NCI-H1694 treated with DMSO at 0.1 percent for 48 hours (cell line): ENCODE measurements around the gene KIF3B.
A peak's percentile ranks its signal among the peaks of the same experiment; 100 is the strongest.
"Not testable (repeated sequence)": the region's sequence is repeated elsewhere in the genome, so short reads cannot be mapped to it uniquely, and the experiment has no call there.

Source experiments
- DNase-seq: peaks from one replicate; lab custom pipeline; 2025; lab: John Stamatoyannopoulos, UW

The KIF3B gene

GRCh38 chr20:32296412-32296811, 19.0 kb downstream of the KIF3B start:
- DNase-seq = no peak

DNA sequence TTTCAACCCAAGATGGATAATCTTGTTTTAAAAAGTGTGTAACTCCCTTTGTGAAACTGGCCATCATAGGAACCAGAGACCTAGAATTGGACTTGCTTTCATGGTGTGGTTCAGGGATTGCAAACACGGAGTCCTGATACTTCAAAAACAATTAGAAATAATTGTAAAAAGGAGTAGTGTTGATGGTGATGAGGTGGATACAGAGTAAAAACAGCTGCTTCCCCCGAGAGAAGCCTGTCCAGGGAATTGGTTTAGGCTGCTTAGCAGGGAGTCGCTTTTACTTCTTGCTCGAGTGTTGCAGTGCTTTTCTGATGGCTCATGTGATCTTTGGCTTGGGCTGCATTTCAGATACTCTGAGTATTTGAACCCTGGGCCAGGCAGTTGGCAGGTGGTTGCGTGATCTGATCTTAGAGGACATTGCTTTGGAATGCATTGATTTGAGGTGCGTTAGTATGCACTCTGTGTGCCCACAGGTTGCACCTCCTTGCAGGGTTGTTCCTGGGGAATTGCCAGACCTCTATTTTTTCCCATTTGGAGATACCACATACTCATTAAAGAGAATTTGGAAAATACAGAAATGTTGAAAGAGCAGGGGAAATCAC, 19.5 kb downstream of the KIF3B start:
- no peak for DNase-seq

DNA sequence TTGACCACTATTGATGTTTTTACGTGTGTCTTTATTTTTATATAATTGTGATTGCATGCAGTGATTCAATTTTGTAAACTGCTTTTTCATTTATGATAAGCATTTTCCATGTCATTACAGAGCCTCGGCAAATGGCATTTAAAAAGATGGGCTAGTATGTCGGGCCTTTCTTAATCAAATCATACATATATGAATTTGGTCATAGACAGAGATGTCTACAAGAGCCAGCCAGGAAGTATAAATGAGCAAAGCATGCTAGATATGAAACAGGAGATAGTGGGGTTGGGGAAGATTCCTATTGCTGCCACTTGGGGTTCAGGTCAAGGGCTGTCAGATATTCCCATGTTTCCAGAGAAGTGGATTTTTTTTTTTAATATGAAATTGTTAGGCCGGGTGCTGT, 20.0 kb downstream of the KIF3B start:
- no peak for DNase-seq

DNA sequence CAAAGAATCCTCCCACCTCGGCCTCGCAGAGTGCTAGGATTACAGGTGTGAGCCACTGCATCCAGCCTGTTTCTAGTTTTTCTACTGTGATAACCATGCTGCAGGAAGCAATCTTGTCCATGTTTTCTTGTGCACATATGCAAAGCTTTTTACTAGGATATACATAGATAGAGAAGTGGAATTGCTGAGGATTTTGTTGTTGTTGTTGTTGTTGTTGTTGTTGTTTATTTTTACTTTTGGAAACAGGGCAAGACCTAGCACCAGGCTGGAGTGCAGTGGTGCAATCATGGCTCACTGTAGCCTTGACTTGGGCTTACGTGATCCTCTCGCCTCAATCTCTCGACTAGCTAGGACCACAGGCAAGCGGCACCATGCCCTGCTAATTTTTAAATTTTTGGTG, 23.2 kb downstream of the KIF3B start:
- DNase-seq = no peak

DNA sequence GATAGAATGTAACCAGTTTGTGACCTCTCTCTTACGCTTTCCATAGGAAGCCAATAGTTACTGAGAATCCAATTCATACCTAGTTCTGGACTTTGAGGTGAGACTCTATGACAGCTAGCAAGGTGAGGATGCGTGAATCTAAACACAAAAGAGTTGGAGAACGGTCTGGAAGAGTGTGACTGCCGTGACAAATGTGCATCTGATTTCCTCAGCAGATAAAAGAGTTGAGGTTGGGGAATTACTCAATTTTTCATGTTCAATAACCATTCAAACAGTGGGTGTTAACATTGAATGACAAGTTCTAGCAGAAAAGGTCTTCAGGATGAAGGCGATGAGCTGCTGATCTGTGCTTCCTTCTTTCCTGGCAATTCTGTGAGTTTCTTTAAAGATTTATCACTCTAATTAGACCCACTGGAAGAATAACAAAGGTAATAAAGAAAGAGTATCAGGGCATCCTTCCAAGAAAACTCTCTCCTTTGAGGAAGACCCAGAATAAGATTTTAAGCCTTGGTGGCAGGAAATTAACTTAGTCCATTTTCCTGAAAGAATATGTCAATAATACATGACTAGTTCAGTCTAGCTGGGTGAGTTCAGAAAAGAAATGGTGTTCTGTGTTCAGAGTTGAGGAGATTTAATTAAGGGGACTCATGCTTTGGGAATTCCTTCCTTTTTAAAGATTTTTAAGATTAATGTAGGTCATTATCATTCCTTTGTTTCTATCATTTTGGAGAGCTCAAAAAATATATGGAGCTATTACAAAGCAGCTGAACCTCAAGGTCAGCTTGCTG, 24.5 kb downstream of the KIF3B start:
- DNase-seq = no peak

GRCh38 chr20:32302507-32302872, 25.0 kb downstream of the KIF3B start:
- DNase-seq = no peak

DNA sequence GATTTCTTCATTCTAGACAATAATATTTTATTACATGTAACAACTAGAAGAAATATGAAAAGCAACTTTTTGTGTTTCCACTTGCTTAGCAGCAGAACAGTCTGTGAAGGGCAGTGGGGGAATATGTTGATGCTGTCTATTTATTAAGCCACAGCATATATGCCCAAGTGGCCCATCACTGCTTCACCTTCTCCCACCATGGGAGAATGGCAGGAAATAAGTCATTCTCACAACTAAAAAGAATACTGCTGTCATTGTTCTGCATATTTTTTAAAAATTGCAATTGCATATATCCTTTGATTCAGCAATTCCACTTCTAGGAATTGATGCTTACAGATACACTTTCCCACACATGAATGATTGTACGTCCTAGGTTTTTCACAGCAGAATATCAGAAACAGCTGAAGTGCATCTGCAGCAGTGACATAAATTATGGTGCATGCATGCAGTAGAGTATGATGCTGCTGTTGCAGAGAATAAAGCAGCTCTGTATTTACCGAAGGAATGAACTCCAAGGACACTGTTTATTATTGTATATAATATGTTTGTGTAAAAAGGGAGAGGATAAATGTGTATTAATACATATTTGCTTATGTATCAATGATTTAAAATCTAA, 26.8 kb downstream of the KIF3B start:
- no peak for DNase-seq

- DNase-seq = no peak
Observed at GRCh38 chr20:32312718-32313424, 35.4 kb downstream of the KIF3B start.

GRCh38 chr20:32314768-32315167, 37.3 kb downstream of the KIF3B start:
- DNase-seq = no peak

DNA sequence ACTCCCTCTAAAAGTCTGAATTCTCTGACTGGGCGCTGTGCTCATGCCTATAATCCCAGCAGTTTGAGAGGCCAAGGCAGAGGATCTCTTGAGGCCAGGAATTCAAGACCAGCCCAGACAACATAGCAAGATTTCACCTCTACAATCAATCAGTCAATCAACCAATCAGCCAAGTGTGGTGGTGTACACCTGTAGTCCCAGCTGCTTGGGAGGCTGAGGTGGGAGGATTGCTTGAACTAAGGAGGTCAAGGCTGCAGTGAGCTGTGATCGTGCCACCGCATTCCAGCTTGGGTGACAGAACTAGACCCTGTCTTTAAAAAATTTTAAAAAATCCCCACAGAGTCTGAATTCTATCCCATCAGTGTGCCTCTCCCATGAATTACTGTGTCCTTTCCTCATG, 37.9 kb downstream of the KIF3B start:
- DNase-seq = no peak

DNA sequence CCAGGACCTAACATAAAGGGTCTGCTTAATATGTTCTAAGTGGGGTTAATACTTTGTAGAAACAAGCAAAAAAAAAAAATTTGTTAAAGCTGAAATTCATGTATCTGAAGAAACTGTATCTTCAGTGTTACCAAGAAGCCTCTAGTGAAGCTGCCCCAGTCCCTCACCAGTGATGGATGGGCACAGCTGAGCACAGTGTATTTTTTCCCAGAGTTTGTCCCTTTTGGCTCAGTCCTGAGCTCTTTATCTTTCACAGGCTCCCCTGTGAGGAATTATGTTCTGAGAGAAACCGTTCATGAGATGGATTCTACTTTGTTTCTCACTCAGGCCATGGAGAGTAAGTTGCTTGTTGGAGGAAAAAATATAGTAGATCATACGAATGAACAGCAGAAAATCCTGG, 38.4 kb downstream of the KIF3B start:
- DNase-seq = peak; percentile 82

GRCh38 chr20:32316667-32317066, 39.2 kb downstream of the KIF3B start:
- no peak for DNase-seq

DNA sequence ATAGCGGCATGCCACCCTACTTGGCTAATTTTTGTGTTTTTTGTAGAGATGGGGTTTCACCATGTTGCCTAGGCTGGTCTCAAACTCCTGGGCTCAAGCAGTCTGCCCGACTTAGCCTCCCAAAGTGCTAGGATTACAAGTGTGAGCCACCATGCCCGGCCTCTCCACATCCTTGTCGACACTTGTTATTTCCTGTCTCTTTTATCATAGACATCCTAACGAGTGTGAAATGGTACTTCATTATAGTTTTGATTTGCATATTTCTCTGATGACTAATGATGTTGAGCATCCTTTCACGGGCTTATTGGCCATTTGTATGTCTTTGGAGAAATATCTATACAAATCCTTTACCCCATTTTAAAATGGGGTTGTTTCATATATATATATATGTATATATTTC, 41.6 kb downstream of the KIF3B start:
- no peak for DNase-seq

DNA sequence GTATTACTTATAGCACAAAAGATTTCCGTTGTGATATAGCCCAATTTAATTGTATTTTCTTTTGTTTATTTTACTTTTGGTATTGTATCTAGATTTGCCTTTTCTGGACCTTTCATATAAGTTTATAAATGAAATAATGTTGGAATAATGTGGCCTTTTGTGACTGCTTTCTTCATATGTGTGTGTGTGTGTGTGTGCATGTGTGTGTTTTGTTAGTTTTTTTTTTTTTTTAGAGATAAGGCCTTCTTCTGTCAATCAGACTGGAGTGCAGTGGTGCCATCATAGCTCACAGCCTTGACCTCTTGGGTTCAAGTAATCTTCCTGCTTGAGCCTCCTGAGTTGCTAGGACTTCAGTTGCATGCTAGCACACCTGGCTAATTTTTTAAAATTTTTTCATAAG, 42.9 kb downstream of the KIF3B start:
- no peak for DNase-seq

DNA sequence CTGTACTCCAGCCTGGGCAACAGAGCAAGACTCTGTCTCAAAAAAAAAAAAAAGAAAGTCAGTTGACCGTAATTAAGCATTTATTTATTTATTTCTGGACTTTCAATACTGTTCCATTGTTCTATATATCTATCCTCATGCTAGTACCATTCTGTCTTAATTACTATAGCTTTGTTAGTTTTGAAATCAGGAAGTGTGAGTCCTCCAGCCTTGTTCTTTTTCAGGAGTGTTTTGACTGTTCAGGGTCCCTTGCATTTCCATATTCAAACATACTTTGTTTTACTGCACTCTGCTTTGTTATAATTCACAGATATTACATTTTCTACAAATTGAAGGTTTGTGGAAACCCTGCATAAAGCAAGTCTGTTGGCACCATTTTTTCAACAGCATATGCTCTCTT, 43.9 kb downstream of the KIF3B start:
- no peak for DNase-seq

DNA sequence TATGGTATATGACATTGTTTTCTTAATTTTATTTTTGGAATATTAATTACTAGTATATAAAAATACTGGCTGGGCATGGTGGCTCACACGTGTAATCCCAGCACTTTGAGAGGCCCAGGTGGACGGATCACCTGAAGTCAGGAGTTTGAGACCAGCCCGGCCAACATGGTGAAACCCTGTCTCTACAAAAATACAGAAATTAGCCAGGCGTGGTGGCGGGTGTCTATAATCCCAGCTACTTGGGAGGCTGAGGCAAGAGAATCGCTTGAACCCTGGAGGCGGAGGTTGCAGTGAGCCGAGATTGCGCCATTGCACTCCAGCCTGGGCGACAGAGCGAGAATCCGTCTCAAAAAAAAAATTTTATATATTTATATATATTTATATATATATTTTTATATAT, 44.8 kb downstream of the KIF3B start:
- not testable (repeated sequence) for DNase-seq

GRCh38 chr20:32323761-32324160, 46.3 kb downstream of the KIF3B start:
- not testable (repeated sequence) for DNase-seq

DNA sequence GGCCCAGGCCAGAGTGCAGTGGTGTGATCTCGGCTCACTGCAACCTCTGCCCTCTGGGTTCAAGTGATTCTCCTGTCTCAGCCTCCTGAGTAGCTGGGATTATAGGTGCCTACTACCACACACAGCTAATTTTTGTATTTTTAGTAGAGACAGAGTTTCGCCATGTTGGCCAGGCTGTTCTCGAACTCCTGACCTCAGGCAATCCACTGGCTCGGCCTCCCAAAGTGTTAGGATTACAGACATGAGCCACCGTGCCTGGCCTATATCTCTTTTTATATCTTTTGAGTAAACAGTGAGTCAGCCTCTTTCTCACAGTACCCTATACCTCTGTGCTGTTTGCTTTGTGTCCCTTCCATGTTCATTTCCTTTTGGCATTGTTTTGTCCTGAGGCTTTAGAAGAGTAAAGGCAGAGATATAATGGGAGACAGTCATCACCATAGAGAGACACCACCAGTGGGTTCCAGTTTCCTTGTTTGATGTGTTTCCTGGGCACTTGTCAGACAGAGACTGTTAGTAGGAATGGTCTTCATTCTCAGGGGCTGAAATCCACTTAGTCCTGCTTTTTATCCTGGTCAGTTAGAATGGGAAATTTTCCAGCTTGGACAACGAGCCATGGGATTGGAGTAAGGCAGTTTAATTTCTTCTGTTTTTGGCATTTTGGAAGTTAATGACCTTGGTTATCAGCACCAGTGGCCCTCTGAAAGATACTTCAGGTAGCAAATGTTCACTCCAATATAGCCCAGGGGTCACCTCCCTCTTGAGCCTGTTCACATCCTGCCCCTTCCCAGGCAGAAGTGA, 48.5 kb downstream of the KIF3B start:
- DNase-seq = no peak

DNA sequence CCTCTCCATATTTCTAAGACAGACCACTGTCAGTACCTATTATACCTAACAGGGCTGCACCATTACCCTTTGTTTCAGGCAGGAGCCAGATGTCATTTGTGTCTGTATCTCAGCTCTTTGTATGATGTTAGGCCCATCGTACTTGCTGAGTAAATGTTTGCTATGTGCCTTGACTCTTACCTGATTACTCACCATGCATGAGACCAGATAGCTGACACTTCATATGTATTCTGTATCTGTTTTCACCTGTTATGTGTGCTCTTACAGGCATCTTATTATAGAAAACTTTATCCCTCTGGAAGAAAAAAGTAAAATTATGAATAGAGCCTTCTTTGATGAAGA, 49.0 kb downstream of the KIF3B start:
- no peak for DNase-seq

DNA sequence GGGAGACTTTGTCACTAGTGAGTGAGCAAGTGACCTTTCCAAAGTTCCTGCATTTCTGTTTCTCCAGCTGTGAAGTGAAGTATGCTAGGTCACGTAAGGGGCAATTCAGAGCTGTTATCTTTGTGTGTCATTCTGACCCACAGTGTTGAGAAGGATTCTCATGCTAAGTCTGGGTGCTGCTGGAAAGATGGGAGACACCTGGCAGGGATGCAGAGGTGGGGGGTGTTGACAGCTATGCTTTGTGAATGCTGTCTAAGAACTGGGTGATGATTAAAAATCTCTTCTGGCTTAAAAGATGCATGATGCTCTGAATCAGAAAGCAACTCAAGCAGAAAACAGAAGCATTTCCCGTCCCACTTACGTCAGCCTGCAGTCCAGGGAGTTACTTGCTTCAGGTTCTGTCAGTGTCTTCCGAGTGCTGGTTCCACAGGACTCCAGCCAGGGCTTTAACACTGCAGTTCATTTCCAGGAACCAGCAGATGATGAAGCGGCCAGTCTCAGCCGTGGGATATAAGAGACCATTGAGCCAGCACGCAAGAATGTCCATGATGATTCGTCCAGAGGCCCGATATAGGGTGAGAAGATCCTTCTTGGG, 49.7 kb downstream of the KIF3B start:
- no peak for DNase-seq

DNA sequence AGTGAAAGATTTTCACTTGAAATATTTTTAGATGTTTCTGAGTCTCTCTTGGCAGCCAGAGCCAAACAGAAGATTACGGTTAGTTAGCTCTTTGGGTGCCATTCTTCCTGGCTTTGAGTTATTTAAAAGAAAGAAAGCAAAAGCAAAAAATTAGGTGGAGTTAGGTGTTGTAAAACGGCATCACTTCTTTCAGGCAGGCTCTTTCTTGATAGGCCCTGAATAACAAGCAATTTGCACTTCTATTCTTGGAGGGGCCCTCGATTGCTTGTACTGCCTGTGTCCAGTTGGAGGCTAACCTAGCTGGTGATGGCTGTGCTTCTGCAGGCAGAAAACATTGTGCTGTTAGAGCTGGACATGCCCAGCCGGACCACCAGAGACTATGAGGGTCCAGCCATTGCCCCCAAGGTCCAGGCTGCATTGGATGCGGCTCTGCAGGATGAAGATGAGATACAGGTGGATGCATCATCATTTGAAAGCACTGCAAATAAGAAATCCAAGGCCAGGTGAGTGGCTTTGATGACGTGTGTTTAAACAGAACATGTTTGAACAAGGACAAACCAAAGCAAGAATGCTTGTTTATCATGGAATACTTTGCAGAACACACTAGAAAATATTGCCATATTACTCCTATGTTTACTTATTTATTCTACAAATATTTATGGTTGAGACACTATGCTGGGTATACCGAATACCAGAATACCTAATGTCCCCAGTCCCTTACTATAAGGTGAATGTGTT, 52.5 kb downstream of the KIF3B start:
- DNase-seq = no peak
